ENCODE results near the gene USP10.

The USP10 gene

GRCh38 chr16:84700446-84701300 is 873 bp downstream of the USP10 start:
- peak; percentile 44 for DNase-seq

GRCh38 chr16:84703681-84704080 is 3.9 kb downstream of the USP10 start:
- DNase-seq: no peak

DNA sequence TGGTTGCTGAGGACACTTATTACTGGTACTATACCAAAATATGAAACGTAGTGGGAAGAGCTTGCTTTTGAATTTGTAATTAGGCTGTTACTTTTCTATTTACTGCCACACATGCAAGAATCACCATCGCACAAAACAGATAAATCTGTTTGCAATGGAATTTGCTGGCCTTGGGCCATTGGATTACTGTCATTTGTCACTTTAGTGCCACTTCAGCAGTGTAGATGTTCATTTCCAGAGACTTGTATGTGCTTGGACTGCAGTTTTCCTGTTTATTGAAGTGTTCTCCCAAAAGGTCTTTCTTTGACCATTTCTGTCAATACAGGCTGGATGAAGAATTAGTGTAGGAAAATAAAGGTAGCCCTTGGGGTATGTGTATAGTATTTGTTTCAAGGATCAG is 4.5 kb downstream of the USP10 start:
- DNase-seq: no peak

DNA sequence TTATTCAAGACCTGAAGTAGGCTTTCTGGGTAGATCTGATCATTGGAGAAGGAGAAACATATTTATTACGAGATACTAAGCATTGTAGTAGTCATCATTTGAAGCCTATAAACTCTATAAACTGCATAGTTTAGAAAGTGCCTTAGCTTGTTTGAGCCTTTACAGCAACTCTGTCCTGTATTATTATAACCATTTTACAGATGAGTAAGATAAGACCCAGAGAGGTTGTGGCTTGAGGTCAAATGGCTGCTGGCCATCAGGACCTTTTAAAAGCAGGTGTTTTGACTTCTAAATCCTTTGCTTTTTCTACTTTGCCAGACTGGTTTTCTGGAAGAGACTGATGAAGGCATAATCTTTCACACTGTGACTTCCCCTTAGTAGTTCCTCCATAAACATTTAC is 7.1 kb downstream of the USP10 start:
- DNase-seq: no peak

GRCh38 chr16:84709609-84710008 is 9.8 kb downstream of the USP10 start:
- DNase-seq: no peak

- DNase-seq: no peak
Observed at GRCh38 chr16:84710686-84711085, 10.9 kb downstream of the USP10 start.

- no peak for DNase-seq
Observed at GRCh38 chr16:84712138-84712671, 12.4 kb downstream of the USP10 start.

DNA sequence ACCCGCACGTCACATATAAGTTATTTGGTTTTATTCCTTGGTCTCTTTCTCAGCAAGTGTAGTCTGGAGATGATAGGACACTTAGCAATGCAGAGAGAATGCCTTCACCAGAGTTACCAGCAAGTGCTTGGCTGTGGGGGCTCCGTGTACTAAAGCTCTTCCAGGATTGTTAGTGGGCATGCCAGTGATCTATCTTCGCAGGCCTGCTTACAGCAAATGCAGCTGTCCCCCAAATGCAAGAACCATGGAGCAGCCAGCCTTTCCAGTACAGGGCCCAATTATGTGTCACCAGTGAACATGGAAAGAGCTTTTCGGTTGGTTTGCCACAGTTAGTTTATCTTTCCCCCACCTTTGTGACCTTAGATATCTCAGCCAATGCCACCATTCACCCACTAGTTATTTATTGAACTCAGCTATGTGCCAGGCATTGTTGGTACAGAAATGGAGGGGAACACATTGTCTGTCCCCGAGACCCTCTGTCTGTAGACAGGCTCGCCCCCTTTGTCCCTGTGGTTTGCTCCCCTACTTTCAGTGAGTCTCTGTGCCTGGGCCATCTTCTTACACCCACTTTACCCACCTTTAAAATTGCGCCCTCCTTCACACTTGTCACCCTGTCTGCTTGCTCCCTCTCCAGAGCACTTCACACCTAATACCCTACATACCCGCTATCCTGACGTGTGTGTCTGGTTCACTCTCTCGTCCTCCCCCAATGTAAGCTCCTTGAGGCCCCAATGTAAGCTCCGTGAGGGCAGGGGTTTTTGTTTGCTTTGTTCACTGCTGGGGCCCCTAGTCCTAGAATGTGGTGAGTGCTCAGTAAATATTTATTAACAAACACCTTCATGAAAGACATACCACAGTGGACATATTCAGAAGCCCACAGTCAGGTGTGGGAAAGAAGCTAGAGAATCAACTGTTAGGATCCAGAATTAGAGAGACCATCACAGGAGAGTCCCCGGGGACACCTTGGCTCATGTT is 13.3 kb downstream of the USP10 start:
- DNase-seq: no peak

DNA sequence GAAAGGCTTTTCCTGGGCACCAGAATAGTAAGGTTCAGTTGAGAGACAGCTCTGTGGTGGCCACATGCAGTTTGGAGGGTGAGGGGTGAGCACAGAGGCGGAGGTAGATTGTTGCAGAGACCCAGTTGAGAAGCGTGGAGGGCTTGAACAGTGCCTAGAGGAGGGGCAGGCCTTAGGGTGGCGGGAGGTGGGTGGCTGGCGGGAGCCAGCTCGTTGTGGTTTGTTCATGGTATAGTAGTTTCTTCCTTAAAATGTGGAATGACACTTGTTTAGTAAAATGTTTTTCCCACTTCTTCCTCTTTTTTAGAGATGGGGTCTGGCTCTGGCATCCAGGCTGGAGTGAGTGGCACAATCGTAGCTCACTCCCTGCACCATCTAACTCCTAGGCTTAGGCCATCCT is 14.2 kb downstream of the USP10 start:
- no peak for DNase-seq

DNA sequence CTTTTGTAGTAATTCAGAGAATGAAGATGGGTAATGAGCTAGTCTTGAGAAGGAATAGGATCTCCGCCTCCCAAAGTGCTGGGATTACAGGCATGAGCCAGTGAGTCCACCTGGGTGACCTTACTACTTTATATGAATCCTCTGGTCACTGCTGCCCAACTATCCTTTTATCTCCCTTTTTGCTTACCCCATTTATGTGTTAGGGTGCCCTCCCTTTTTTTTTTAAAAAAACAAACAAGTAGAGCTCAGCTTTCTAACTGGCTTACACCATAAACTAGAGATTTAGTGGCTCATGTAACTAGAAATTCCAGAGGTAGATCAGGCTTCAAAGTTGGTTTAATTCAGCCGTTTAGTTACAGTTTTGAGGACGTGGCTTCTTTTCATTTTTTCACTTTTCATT is 15.6 kb downstream of the USP10 start:
- DNase-seq: no peak

DNA sequence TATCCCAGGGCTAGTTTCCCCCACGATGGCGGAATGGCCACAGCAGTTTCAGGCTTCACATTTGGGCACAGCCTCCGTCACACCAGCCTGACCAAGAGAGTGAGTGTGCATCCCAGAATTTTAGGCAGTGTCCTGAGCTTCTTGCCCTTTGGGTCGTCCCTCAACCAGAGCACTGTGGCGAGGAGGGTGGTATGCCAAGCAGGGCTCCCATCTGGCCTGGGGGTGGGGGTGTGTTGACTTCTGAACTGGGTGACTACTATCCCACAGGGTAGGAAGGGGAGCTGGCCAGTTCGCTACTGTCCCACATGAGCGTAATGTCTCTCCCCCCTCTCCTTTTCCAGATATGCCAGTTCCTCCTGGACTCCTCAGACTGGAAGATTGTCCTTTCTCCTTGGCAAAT is 16.1 kb downstream of the USP10 start:
- no peak for DNase-seq

- no peak for DNase-seq
Observed at GRCh38 chr16:84716740-84717139, 16.9 kb downstream of the USP10 start.

GRCh38 chr16:84717484-84717883 is 17.7 kb downstream of the USP10 start:
- no peak for DNase-seq

- no peak for DNase-seq
Observed at GRCh38 chr16:84720177-84720579, 20.4 kb downstream of the USP10 start.

DNA sequence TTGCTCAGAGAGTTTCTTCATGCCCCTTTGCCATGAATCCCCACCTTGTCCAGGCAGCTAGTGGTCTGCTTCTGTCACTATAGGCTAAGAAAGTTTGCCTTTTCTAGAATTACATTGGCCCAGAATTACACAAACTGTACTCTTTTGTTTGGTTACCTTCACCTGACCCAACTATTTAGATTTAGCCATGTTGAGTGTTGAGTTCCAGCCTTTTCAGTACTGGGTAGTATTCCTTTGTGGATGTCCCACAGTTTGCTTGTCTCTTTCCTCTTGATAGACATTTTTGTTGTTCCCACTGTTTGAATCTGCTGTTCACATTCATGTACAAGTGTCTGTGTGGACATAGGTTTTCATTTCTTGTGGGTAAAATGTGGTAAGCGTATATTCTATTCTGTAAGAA is 22.3 kb downstream of the USP10 start:
- no peak for DNase-seq

DNA sequence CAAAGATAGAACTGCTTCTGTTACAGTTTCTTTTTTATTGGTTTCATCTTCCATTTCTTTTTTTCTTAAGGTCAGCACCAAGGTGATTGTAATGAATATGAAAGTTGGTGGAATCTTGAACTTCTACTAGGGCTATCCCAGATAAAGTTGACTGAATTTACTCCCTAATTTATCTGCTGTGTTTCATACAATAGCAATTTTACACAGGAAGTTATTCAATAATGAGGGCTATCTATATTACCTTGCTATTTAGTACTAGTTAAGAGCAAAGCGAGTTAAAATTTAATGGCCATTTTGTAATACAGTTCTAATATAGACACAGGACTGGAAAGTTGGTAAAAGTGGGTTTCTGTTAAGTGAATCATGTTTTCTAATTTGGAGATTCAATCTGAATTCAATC is 24.1 kb downstream of the USP10 start:
- no peak for DNase-seq

DNA sequence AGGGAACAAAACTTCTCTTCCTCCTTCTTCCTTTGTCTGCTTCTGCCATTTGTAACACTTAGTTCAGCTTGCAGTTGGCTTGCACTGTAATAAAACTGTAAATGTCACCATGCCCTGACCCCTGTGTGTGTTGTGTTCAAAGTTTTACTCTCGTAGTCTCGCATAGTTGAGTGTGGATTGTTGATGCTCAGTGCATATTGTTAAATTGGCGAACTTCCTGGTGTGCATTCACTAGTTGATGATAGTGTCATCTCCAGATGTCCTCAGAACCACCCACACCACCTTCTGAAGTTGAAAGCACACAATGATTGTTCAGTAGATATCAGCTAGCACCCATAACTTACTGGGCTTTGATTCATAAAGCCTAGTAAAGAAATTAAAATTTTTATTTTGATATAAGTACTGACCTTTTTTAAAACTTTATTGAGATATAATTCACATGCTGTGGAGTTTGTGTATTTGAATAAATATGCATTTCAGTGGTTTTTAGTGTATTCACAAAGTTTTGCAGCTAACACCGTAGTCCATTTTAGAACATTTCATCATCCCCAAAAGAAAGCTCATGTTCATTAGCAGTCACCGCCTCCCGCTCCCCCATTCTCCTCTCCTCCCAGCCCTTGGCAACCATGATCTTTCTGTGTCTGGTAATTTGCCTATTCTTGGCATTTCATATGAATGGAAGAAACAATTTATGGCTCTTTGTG is 25.0 kb downstream of the USP10 start:
- no peak for DNase-seq

GRCh38 chr16:84725481-84726078 is 25.8 kb downstream of the USP10 start:
- no peak for DNase-seq

GRCh38 chr16:84726079-84726668 is 26.4 kb downstream of the USP10 start:
- DNase-seq: peak; percentile 82

DNA sequence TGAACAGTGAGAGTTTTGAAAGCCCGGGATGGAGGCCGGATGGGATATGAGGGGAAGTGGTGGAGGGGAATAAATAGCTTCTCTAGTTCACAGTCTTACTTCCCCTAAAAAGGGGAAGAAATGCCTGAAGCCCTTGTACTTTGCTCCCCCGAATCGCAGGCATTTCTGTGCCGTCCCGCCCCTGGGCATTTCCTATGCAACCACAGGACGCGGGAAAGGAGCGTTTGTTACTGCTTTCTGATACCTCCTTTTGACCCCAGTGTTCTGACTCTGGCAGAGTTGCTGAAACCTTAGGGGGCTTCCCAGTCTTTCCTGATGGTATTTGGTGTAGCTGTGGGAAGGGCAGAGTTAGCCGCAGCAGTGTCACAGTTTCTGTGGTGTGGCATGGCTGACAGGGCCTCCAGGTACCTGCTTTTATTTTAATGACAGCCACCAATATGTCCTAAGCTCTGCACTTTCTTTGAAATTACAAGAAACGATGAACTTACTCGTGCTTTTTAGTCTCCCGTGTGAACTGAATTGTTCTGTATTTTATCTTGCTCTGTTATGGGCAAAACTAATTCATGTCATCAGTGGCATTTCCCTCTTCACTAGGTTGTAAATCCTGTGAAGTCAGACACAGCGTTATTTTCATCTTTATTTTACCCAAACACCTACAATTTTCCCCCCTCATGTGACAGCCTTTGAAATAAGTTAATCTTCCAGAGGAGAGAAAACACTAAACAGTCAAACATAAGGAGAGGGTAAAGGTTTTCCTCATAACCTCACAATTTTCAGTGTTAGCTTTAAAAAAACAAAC is 27.1 kb downstream of the USP10 start:
- no peak for DNase-seq

GRCh38 chr16:84728853-84729424 is 29.1 kb downstream of the USP10 start:
- DNase-seq: no peak
